Mucosa of descending colon (tissue), 3 donors: ENCODE results near the gene VASN. TPM values are rescaled to one million over a fixed set of nuclear protein-coding genes. Genes with fewer than 3 reads are reported as not detected.
A peak's percentile ranks its signal among the peaks of the same experiment; 100 is the strongest.

ENCODE experiments used
- ATAC-seq: fragments of 200-7000 bp; cut with Tn5 transposase; one replicate; pipeline ENCODE4 v1.9.1; 2020; ENCODE audit warnings: mild to moderate bottlenecking, moderate library complexity
- DNase-seq, 3 donors: peaks; one replicate each; pipeline ENCODE4 v3.0.0-alpha.2; 2020
- H3K36me3 ChIP-seq: fragments of 200-600 bp; one replicate; pipeline ENCODE4 v1.8.0; 2021; ENCODE audit warnings: low read depth, mild to moderate bottlenecking
- H3K4me1 ChIP-seq: fragments of 200-600 bp; one replicate; pipeline ENCODE4 v1.8.0; 2021; ENCODE audit warnings: low read depth, mild to moderate bottlenecking
- H3K4me3 ChIP-seq: fragments of 200-600 bp; one replicate; pipeline ENCODE4 v1.8.0; 2021; ENCODE audit warnings: mild to moderate bottlenecking
- H3K9me3 ChIP-seq: fragments of 200-600 bp; one replicate; pipeline ENCODE4 v1.8.0; 2021; ENCODE audit warnings: mild to moderate bottlenecking
- CTCF ChIP-seq: fragments of 200-600 bp; IDR thresholded peaks from one replicate; pipeline ENCODE4 v1.8.0; 2022; ENCODE audit warnings: antibody characterized with exemption, mild to moderate bottlenecking
- intact Hi-C, 2 donors: fragments of 100-400 bp; cut with DNase I in 1 of 2; cut with micrococcal nuclease in 1 of 2; formaldehyde crosslinking; loops; one replicate each; pipeline versions ENCODE4 v1.11.0 to v1.11.1; 2022; cut with DNase I, micrococcal nuclease
- total RNA-seq, 3 donors: library from RNA; stranded (reverse); fragmentation: NEBNext Ultra II Directional in 2 of 3; extraction: Animal tissue kit (Norgen Biotek cat#: 25700) in 2 of 3; gene quantifications; one replicate each; pipeline versions ENCODE4 v1.2.1 to v1.2.4, GENCODE V29; 2021 to 2023
- donor health status: DM: no; HTN: no; CAD: no; lungs with moderate emphysema.
- donor health status: DM: no; HTN: no; CAD: no.
- donor health status: DM: no; HTN: yes; CAD: no.

VASN gene
- total RNA-seq, 3 donors from 2014 or later: 0.93 to 8.4 (median 5.1) TPM

- intact Hi-C loops: no loop called here
- no peak for TF ChIP-seq CTCF
- DNase-seq (no peak), ATAC-seq (no peak)
- Histone ChIP-seq H3K36me3 (no peaks in the 10 kb centered on the region), H3K4me3 (no peak overlapping the region), H3K4me1 (peaks cover 12% of the 10 kb centered on the region), H3K9me3 (no peaks in the 10 kb centered on the region)
These were observed 47.0 kb upstream of the VASN start for GRCh38 chr16:4324492-4325252.

GRCh38 chr16:4325253-4325758 lies 46.3 kb upstream of the VASN start:
- DNase-seq (no peak), ATAC-seq (no peak)
- Histone ChIP-seq H3K36me3 (no peaks in the 10 kb centered on the region), H3K4me1 (peaks cover 11% of the 10 kb centered on the region), H3K9me3 (no peaks in the 10 kb centered on the region), H3K4me3 (no peak overlapping the region)
- intact Hi-C loops: no loop called here
- TF ChIP-seq CTCF: no peak

GRCh38 chr16:4327386-4328045 lies 44.1 kb upstream of the VASN start:
- DNase-seq (no peak), ATAC-seq (no peak)
- Histone ChIP-seq H3K9me3 (no peaks in the 10 kb centered on the region), H3K4me1 (peaks cover 11% of the 10 kb centered on the region), H3K36me3 (no peaks in the 10 kb centered on the region), H3K4me3 (no peak overlapping the region)
- no peak for TF ChIP-seq CTCF
- intact Hi-C loops: no loop called here

- Histone ChIP-seq H3K9me3 (no peaks in the 10 kb centered on the region), H3K4me3 (no peak overlapping the region), H3K4me1 (peaks cover 11% of the 10 kb centered on the region), H3K36me3 (no peaks in the 10 kb centered on the region)
- TF ChIP-seq CTCF: peak; percentile 41
- peak; percentile 77 for ATAC-seq
- peak in 2 of 3 donors; percentile 71 to 77 for DNase-seq
- intact Hi-C loops: no loop called here
These were observed 43.4 kb upstream of the VASN start for GRCh38 chr16:4328046-4328781.

- DNase-seq: no peak
- no peak for TF ChIP-seq CTCF
- H3K4me1 ChIP-seq: peaks cover 11% of the 10 kb centered on the region
- H3K9me3 ChIP-seq: no peaks in the 10 kb centered on the region
- intact Hi-C loops: no loop called here
- no peak for ATAC-seq
- H3K36me3 ChIP-seq: no peaks in the 10 kb centered on the region
- no peak overlapping the region for H3K4me3 ChIP-seq
These were observed 42.6 kb upstream of the VASN start for GRCh38 chr16:4328782-4329775.
